Kidney (tissue), 14 donors: ENCODE data around the gene HYLS1. TPM values are rescaled to one million over a fixed set of nuclear protein-coding genes. Genes with fewer than 3 reads are reported as not detected.

Experiments used
- DNase-seq, 5 donors: peaks; one replicate each; pipeline ENCODE4 v3.0.0-alpha.2; 2013 to 2020
- FAIRE-seq: peaks from 2 replicates; lab custom pipeline; 2012; peaks lifted over from hg19 to GRCh38; lab: Jason Lieb, UNC
- H3K27ac ChIP-seq, 2 donors: one replicate each; pipeline ENCODE4 v1.7.0; 2013; ENCODE audit warnings: low read depth in 2 of 2, low read length in 2 of 2, inconsistent platforms in 1 of 2
- H3K27me3 ChIP-seq: one replicate; pipeline ENCODE4 v1.7.1; 2013; ENCODE audit warnings: low read length, inconsistent platforms; ENCODE audit not compliant: control insufficient read depth, insufficient read depth
- H3K36me3 ChIP-seq, 3 donors: one replicate each; pipeline versions ENCODE4 v1.7.0 to v1.7.1; 2013; ENCODE audit warnings: low read length in 3 of 3, control low read depth in 1 of 3, inconsistent platforms in 1 of 3; ENCODE audit not compliant: insufficient read depth in 3 of 3, control insufficient read depth in 2 of 3
- H3K4me1 ChIP-seq, 3 donors: one replicate each; pipeline versions ENCODE4 v1.7.0 to v1.7.1; 2013; ENCODE audit warnings: low read length in 3 of 3, inconsistent platforms in 1 of 3, low read depth in 1 of 3; ENCODE audit not compliant: control insufficient read depth in 2 of 3, insufficient read depth in 2 of 3
- H3K4me3 ChIP-seq, 3 donors: one replicate each; pipeline versions ENCODE4 v1.7.0 to v1.8.1; 2013; ENCODE audit warnings: low read length in 3 of 3, control low read depth in 1 of 3, inconsistent platforms in 1 of 3
- H3K9ac ChIP-seq, 3 donors: one replicate each; pipeline versions ENCODE4 v1.7.0 to v1.7.1; 2013; ENCODE audit warnings: low read length in 3 of 3, control low read depth in 1 of 3, inconsistent platforms in 1 of 3
- H3K9me3 ChIP-seq, 3 donors: one replicate each; pipeline versions ENCODE4 v1.7.0 to v1.7.1; 2013; ENCODE audit warnings: low read length in 3 of 3, control low read depth in 1 of 3, inconsistent platforms in 1 of 3; ENCODE audit not compliant: control insufficient read depth in 2 of 3, insufficient read depth in 1 of 3
- CTCF ChIP-seq: IDR thresholded peaks from 3 replicates; pipeline ENCODE4 v1.5.1; 2012; ENCODE audit warnings: mild to moderate bottlenecking, moderate library complexity, borderline replicate concordance; ENCODE audit not compliant: insufficient read depth; ENCODE audit errors: extremely low read depth
- intact Hi-C: fragments of 100-400 bp; cut with DNase I; formaldehyde crosslinking; loops from one replicate; pipeline ENCODE4 v1.11.1; 2022
- polyA plus RNA-seq: library from polyadenylated mRNA; stranded (reverse); fragments of 350-450 nt; fragmentation: Illumina TruSeq; extraction: RNeasy Lipid Tissue Mini Kit (QIAGEN cat#74804); gene quantifications from one replicate; pipeline ENCODE4 v1.2.3, GENCODE V29; 2014; ENCODE audit warnings: low read depth, low replicate concordance; ENCODE audit not compliant: insufficient read depth
- total RNA-seq: library from RNA; stranded (reverse); fragmentation: NEBNext Ultra II Directional; extraction: Animal tissue kit (Norgen Biotek cat#: 25700); gene quantifications from one replicate; pipeline ENCODE4 v1.2.1, GENCODE V29; 2021
- donor health status: control.
- donor health status: control.
- donor health status: control.
- donor health status: control.
- donor health status: control.
- donor health status: DM: yes; HTN: yes; CAD: no.
- donor health status: Normal renal cell carcinoma (clear cell type).

The HYLS1 gene
- total and polyA plus RNA-seq, 2 donors from 2014 or later, result 3.0 to 4.9 TPM

- DNase-seq (peak in 2 of 5 donors; percentile 7 to 21), FAIRE-seq (no peak)
- no peaks in the 10 kb centered on the region for H3K4me1 ChIP-seq
- H3K27ac ChIP-seq, result no peak overlapping the region
- no peak overlapping the region for H3K9ac ChIP-seq
- no peaks in the 10 kb centered on the region for H3K9me3 ChIP-seq
- TF ChIP-seq CTCF, result peak; percentile 24
- no peaks in the 10 kb centered on the region for H3K36me3 ChIP-seq
- no peak overlapping the region for H3K4me3 ChIP-seq
- intact Hi-C loops, result no loop called here
- no peaks in the 10 kb centered on the region for H3K27me3 ChIP-seq
Observed at GRCh38 chr11:125871391-125872137, 15.9 kb upstream of the HYLS1 start.

- Histone ChIP-seq H3K27ac (no peak overlapping the region), H3K9me3 (no peaks in the 10 kb centered on the region), H3K9ac (no peak overlapping the region), H3K4me3 (no peak overlapping the region), H3K27me3 (no peaks in the 10 kb centered on the region), H3K4me1 (no peaks in the 10 kb centered on the region), H3K36me3 (no peaks in the 10 kb centered on the region)
- FAIRE-seq (no peak), DNase-seq (no peak)
- TF ChIP-seq CTCF, result no peak
- intact Hi-C loops, result no loop called here
Observed at GRCh38 chr11:125872138-125872491, 15.4 kb upstream of the HYLS1 start.

- Histone ChIP-seq H3K4me1 (no peaks in the 10 kb centered on the region), H3K4me3 (no peak overlapping the region), H3K36me3 (no peaks in the 10 kb centered on the region), H3K27ac (no peak overlapping the region), H3K9ac (no peak overlapping the region), H3K27me3 (no peaks in the 10 kb centered on the region), H3K9me3 (no peaks in the 10 kb centered on the region)
- intact Hi-C loops, result no loop called here
- DNase-seq (no peak), FAIRE-seq (no peak)
- no peak for TF ChIP-seq CTCF
Observed at GRCh38 chr11:125873881-125874555, 13.4 kb upstream of the HYLS1 start.
